GM15510 (cell line): ENCODE data around the gene COL2A1.

Experiments
- POLR2A ChIP-seq: IDR thresholded peaks from 3 replicates; pipeline ENCODE4 v1.6.1; 2011; ENCODE audit warnings: borderline replicate concordance; ENCODE audit not compliant: insufficient read length; ENCODE audit errors: extremely low read depth

Gene COL2A1

GRCh38 chr12:48009471-48009870 lies 5.2 kb upstream of the COL2A1 start:
- no peak for TF ChIP-seq POLR2A

- TF ChIP-seq POLR2A: no peak
Observed at GRCh38 chr12:48008950-48009349, 4.7 kb upstream of the COL2A1 start.

- no peak for TF ChIP-seq POLR2A
Observed at GRCh38 chr12:48008349-48008748, 4.1 kb upstream of the COL2A1 start.

- TF ChIP-seq POLR2A: no peak
Observed at GRCh38 chr12:48007206-48007605, 2.9 kb upstream of the COL2A1 start.

- no peak for TF ChIP-seq POLR2A
Observed at GRCh38 chr12:48005750-48006021, 1.4 kb upstream of the COL2A1 start.

GRCh38 chr12:48005001-48005749 lies 899 bp upstream of the COL2A1 start:
- TF ChIP-seq POLR2A: no peak

- TF ChIP-seq POLR2A: no peak
Observed at GRCh38 chr12:48003226-48004052, 837 bp downstream of the COL2A1 start.

GRCh38 chr12:48002773-48003218 lies 1.5 kb downstream of the COL2A1 start:
- no peak for TF ChIP-seq POLR2A

GRCh38 chr12:48002414-48002730 lies 1.9 kb downstream of the COL2A1 start:
- TF ChIP-seq POLR2A: no peak

- TF ChIP-seq POLR2A: no peak
Observed at GRCh38 chr12:48001505-48002413, 2.5 kb downstream of the COL2A1 start.

GRCh38 chr12:48000878-48001504 lies 3.3 kb downstream of the COL2A1 start:
- TF ChIP-seq POLR2A: no peak

- TF ChIP-seq POLR2A: no peak
Observed at GRCh38 chr12:47999816-48000215, 4.5 kb downstream of the COL2A1 start.

- TF ChIP-seq POLR2A: no peak
Observed at GRCh38 chr12:47997321-47997720, 7.0 kb downstream of the COL2A1 start.

GRCh38 chr12:47995981-47996401 lies 8.3 kb downstream of the COL2A1 start:
- no peak for TF ChIP-seq POLR2A

- TF ChIP-seq POLR2A: no peak
Observed at GRCh38 chr12:47993491-47993890, 10.8 kb downstream of the COL2A1 start.
